HL-60 (cell line): ENCODE measurements around the gene SNRNP48.

Experiments
- CTCF ChIP-seq: IDR thresholded peaks from one replicate; pipeline ENCODE4 v1.5.1; 2011; ENCODE audit warnings: low read length, control low read depth, inconsistent platforms; ENCODE audit not compliant: insufficient read depth
- GABPA ChIP-seq: IDR thresholded peaks from 2 replicates; pipeline ENCODE4 v1.6.1; 2012; ENCODE audit warnings: low read depth
- POLR2AphosphoS5 ChIP-seq: IDR thresholded peaks from 2 replicates; pipeline ENCODE4 v1.6.1; 2012; ENCODE audit warnings: low read depth
- REST ChIP-seq: IDR thresholded peaks from 2 replicates; pipeline ENCODE4 v1.6.1; 2012; ENCODE audit warnings: low read depth; ENCODE audit not compliant: insufficient replicate concordance
- SPI1 ChIP-seq: IDR thresholded peaks from 2 replicates; pipeline ENCODE4 v1.6.1; 2012; ENCODE audit warnings: low read depth, mild to moderate bottlenecking, borderline replicate concordance

DNA sequence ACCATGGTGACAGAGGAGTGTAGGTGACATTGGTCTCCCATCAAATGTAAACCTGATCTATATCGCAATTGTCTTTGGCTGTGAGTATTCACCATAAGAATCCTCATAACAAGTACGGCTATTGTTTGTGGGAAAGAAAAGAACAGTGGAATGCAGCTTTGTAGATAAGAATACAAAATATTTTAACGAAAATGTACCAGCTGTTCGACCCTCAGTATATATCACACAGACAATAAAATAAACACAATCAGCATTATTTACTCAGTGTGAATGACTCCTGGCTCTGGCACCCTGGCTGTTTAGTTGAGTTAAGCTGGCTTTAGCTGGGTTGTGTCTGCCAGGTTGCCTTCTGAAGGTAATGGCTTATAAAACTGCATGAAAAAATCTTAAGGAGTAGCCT is 43.4 kb downstream of the SNRNP48 start:
- TF ChIP-seq POLR2AphosphoS5 (no peak), CTCF (no peak), REST (no peak), GABPA (no peak), SPI1 (no peak)
